Spleen (tissue), 11 donors: Measurements from ENCODE around the gene SPIRE2. TPM values are rescaled to one million over a fixed set of nuclear protein-coding genes. Genes with fewer than 3 reads are reported as not detected.

ENCODE experiments used
- DNase-seq: peaks from one replicate; pipeline ENCODE4 v3.0.0-alpha.2; 2020
- H3K27ac ChIP-seq, 8 donors: fragments of 200-600 bp; sonication (generic) in 7 of 8; 1 replicate in 4 of 8; 2 replicates in 4 of 8; pipeline versions ENCODE4 v1.5.0 to v1.8.0; 2016 to 2021; ENCODE audit warnings: inconsistent platforms in 4 of 8, mild to moderate bottlenecking in 4 of 8, moderate library complexity in 1 of 8
- H3K27me3 ChIP-seq, 7 donors: fragments of 200-600 bp; sonication (generic) in 6 of 7; replicated peaks in 1 of 7; 1 replicate in 4 of 7; 2 replicates in 3 of 7; pipeline versions ENCODE4 v1.5.0 to v1.8.0; 2016 to 2021; ENCODE audit warnings: inconsistent platforms in 3 of 7, mild to moderate bottlenecking in 1 of 7
- H3K36me3 ChIP-seq, 6 donors: fragments of 200-600 bp; sonication (generic) in 5 of 6; 1 replicate in 4 of 6; 2 replicates in 2 of 6; pipeline versions ENCODE4 v1.5.0 to v1.8.0; 2016 to 2021; ENCODE audit warnings: inconsistent platforms in 2 of 6
- H3K4me1 ChIP-seq, 6 donors: fragments of 200-600 bp; sonication (generic) in 5 of 6; 1 replicate in 3 of 6; 2 replicates in 3 of 6; pipeline versions ENCODE4 v1.5.0 to v1.8.0; 2016 to 2021; ENCODE audit warnings: inconsistent platforms in 3 of 6
- H3K4me3 ChIP-seq, 8 donors: fragments of 200-600 bp; sonication (generic) in 7 of 8; 1 replicate in 4 of 8; 2 replicates in 4 of 8; pipeline versions ENCODE4 v1.5.0 to v1.8.0; 2016 to 2021; ENCODE audit warnings: inconsistent platforms in 4 of 8, mild to moderate bottlenecking in 4 of 8, moderate library complexity in 2 of 8
- H3K9me3 ChIP-seq, 8 donors: fragments of 200-600 bp; sonication (generic) in 7 of 8; 1 replicate in 4 of 8; 2 replicates in 4 of 8; pipeline versions ENCODE4 v1.5.0 to v1.8.0; 2016 to 2021; ENCODE audit warnings: inconsistent platforms in 4 of 8
- POLR2A ChIP-seq, 3 donors: fragments of 450-650 bp; IDR thresholded peaks; one replicate each; pipeline ENCODE4 v1.5.1; 2017; ENCODE audit warnings: antibody characterized with exemption in 3 of 3, mild to moderate bottlenecking in 1 of 3
- POLR2AphosphoS5 ChIP-seq, 3 donors: sonication (generic); formaldehyde crosslinking; IDR thresholded peaks; one replicate each; pipeline ENCODE4 v1.5.1; 2017; ENCODE audit warnings: antibody characterized with exemption in 3 of 3
- WGBS, 5 donors: extraction: QIAGEN DNeasy Blood & Tissue Kit in 3 of 5; methylation state at CpG; one replicate each; pipeline versions ENCODE4 v1.1.5 to v1.1.7; 2013 to 2018; 5-methylcytosine and 5-hydroxymethylcytosine counted together
- intact Hi-C: fragments of 100-400 bp; cut with DNase I; formaldehyde crosslinking; loops from one replicate; pipeline ENCODE4 v1.15.0; 2023; ENCODE audit warnings: low total_unique reads
- polyA plus RNA-seq, 3 donors: library from polyadenylated mRNA; stranded (reverse); fragments of 200-250 nt; gene quantifications; one replicate each; pipeline ENCODE4 v1.2.1, GENCODE V29; 2013
- total RNA-seq, 7 donors: library from RNA; depleted of rRNA in 3 of 7; stranded (reverse); fragments of >200 nt in 3 of 7; fragmentation: NEBNext Ultra II Directional in 4 of 7; extraction: Animal tissue kit (Norgen Biotek cat#: 25700) in 4 of 7; gene quantifications; one replicate each; pipeline versions ENCODE4 v1.1.0 to v1.2.1, GENCODE V29; 2016 to 2021
- TF ChIP-seq, protein P1 (sequence below), 11 experiments: fragments of 200-600 bp in 7 of 11; fragments of 450-650 bp in 4 of 11; sonication (generic) in 4 of 11; IDR thresholded peaks in 8 of 11; conservative IDR thresholded peaks in 3 of 11; 1 replicate in 7 of 11; 2 replicates in 4 of 11; pipeline versions ENCODE4 v1.4.0 to v1.8.0; 2016 to 2021; ENCODE audit warnings: antibody characterized with exemption in 11 of 11, inconsistent platforms in 4 of 11, mild to moderate bottlenecking in 1 of 11
- donor health status: healthy with polysubstance abuse.
- donor health status: DM: no; HTN: no; CAD: no; lungs with moderate emphysema.
- donor health status: DM: no; HTN: no; CAD: no.
- donor health status: Bipolar disorder and iron deficiency.
- donor health status: healthy.
- donor health status: DM: no; HTN: no; CAD: no.
- donor health status: DM: yes; HTN: yes; CAD: no.

Gene SPIRE2
- total and polyA plus RNA-seq, 10 donors: 0.80 to 3.2 (median 1.9) TPM

DNA sequence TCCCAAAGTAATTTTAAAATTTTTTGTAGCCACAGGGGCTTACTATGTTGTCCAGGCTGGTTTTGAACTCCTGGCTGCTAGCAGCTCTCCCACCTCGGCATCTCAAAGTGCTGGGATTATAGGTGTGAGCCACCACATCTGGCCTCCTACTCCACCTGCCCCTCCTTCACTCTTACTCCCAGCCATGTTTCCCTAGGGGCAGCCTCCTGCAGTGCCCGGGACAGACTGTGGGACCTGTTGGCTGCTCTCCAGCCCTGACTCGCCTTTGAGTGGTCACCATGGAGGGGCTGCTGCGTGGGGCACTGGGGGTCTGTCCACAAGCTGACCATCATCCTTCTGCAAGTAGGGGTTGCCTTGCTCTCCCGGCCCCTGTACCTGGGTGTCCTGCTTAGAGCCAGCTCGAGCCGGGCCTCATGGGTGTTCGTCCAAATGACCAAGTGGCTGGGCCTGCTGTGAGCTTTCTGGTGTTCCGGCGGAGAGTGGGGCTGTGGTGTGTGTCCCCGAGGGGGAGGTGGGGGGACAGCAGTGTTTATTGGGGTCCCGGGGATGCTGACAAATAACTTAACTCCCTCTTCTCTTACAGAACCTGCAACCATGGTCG is 16.6 kb downstream of the SPIRE2 start:
- intact Hi-C loops: no loop called here
- H3K4me3 ChIP-seq: no peak overlapping the region
- H3K36me3 ChIP-seq: no peaks in the 10 kb centered on the region
- no peak overlapping the region for H3K27ac ChIP-seq
- peaks cover 0 to 8% (median 0%) of the 10 kb centered on the region in 7 donors for H3K27me3 ChIP-seq
- TF ChIP-seq POLR2AphosphoS5 (IDR thresholded peaks at IDR 0.05): no peak
- no peak for TF ChIP-seq POLR2A (IDR thresholded peaks at IDR 0.05)
- TF ChIP-seq, protein P1, sequence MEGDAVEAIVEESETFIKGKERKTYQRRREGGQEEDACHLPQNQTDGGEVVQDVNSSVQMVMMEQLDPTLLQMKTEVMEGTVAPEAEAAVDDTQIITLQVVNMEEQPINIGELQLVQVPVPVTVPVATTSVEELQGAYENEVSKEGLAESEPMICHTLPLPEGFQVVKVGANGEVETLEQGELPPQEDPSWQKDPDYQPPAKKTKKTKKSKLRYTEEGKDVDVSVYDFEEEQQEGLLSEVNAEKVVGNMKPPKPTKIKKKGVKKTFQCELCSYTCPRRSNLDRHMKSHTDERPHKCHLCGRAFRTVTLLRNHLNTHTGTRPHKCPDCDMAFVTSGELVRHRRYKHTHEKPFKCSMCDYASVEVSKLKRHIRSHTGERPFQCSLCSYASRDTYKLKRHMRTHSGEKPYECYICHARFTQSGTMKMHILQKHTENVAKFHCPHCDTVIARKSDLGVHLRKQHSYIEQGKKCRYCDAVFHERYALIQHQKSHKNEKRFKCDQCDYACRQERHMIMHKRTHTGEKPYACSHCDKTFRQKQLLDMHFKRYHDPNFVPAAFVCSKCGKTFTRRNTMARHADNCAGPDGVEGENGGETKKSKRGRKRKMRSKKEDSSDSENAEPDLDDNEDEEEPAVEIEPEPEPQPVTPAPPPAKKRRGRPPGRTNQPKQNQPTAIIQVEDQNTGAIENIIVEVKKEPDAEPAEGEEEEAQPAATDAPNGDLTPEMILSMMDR (IDR thresholded peaks at IDR 0.05 in 8 of 11, conservative IDR thresholded peaks at IDR 0.05 in 3 of 11): no peak
- peaks cover 0 to 26% (median 11%) of the 10 kb centered on the region in 6 donors for H3K4me1 ChIP-seq
- WGBS, 5 donors: 78 to 88% (median 81%) methylated on average over 10 to 13 of the region's 13 CpGs
- DNase-seq: no peak
- no peaks in the 10 kb centered on the region for H3K9me3 ChIP-seq

- peak; percentile 84 for DNase-seq
- H3K36me3 ChIP-seq: no peaks in the 10 kb centered on the region
- no peaks in the 10 kb centered on the region for H3K9me3 ChIP-seq
- intact Hi-C loops: no loop called here
- H3K4me3 ChIP-seq: peak overlapping the region in 1 of 8 donors; percentile 11
- H3K4me1 ChIP-seq: peaks cover 0 to 26% (median 11%) of the 10 kb centered on the region in 6 donors
- TF ChIP-seq POLR2A (IDR thresholded peaks at IDR 0.05) (no peak), POLR2AphosphoS5 (IDR thresholded peaks at IDR 0.05) (peak in 2 of 3 donors; percentile 23 to 24)
- 11 to 25% (median 19%) methylated on average over 13 of the region's 13 CpGs for WGBS, 5 donors
- H3K27me3 ChIP-seq: peaks cover 0 to 8% (median 0%) of the 10 kb centered on the region in 7 donors
- peak overlapping the region in 1 of 8 donors; percentile 11 for H3K27ac ChIP-seq
These were observed 17.1 kb downstream of the SPIRE2 start for GRCh38 chr16:89845417-89845816.

DNA sequence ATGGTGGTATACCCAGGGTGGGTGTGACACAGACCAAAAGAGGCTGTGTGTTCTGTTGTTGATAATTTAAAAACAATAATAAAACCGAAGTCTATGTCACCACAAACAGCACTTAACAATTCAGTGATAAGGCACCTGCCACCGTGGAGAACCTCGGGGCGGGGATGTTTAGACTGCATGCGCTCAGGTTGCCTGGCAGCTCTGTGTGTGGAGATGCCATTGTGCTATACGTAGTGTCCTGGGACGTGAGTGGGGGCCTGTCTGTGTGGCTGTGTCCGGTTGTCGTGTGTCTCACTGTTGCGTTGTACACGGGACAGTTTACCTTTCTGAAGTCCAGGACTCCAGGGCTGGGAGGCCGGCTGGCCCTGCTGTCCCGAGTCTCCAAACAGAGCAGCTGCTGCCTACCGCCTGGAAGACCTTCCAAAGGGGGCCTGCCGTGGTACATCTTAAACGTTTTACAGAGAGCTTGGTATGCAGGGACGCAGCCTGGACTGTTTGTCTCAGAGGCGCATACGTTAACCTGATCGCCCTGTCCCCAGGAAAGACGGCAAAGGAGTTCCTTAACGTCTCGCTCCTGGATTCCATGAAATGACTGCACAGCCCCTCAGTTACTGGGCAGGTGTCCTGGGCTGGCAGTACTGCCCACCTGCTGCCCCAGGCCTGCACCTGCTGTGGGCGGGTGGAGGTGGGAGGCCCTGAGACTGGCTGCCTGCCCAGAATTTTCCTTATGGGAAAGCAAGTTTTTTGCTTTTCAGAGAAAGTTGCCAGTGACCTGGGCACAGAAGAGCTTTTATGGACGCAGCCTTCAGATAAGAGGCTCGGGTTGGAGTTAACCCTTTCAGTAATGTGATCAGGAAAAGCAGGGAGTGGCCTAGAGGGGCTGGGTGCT is 19.0 kb downstream of the SPIRE2 start:
- Histone ChIP-seq H3K4me3 (no peak overlapping the region), H3K4me1 (peaks cover 0 to 21% (median 8%) of the 10 kb centered on the region in 6 donors), H3K9me3 (no peaks in the 10 kb centered on the region), H3K36me3 (no peaks in the 10 kb centered on the region), H3K27me3 (peaks cover 0 to 8% (median 0%) of the 10 kb centered on the region in 7 donors), H3K27ac (no peak overlapping the region)
- TF ChIP-seq POLR2AphosphoS5 (IDR thresholded peaks at IDR 0.05): no peak
- TF ChIP-seq, protein P1 (IDR thresholded peaks at IDR 0.05 in 8 of 11, conservative IDR thresholded peaks at IDR 0.05 in 3 of 11): no peak
- TF ChIP-seq POLR2A (IDR thresholded peaks at IDR 0.05): no peak
- intact Hi-C loops: no loop called here
- whole genome bisulfite sequencing, 5 donors: 77 to 88% (median 84%) methylated on average over 23 to 26 of the region's 26 CpGs
- no peak for DNase-seq

DNA sequence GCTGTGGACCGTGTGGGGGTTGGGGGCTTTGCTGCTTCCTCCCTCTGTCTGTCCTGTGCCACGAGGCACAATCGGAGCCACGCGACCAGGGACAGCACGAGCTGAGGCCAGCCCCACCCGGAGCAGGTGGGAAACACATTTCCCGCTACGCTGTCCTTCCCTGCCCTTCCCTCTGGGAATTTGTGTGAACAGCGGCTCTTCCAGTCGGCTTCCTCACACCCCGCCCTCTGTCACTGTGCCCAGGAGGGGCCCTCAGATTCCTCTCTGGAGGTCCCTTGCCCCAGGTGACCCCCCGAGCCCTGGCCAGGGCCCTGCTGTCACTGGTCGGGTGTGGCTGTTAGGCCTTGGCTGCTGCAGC is 19.6 kb downstream of the SPIRE2 start:
- Histone ChIP-seq H3K27ac (no peak overlapping the region), H3K36me3 (no peaks in the 10 kb centered on the region), H3K27me3 (peaks cover 0 to 8% (median 0%) of the 10 kb centered on the region in 7 donors), H3K4me1 (peaks cover 0 to 21% (median 8%) of the 10 kb centered on the region in 6 donors), H3K9me3 (no peaks in the 10 kb centered on the region), H3K4me3 (no peak overlapping the region)
- DNase-seq: no peak
- no peak for TF ChIP-seq POLR2A (IDR thresholded peaks at IDR 0.05)
- TF ChIP-seq POLR2AphosphoS5 (IDR thresholded peaks at IDR 0.05): no peak
- TF ChIP-seq, protein P1 (IDR thresholded peaks at IDR 0.05 in 8 of 11, conservative IDR thresholded peaks at IDR 0.05 in 3 of 11): no peak
- intact Hi-C loops: no loop called here
- 58 to 89% (median 71%) methylated on average over 10 to 14 of the region's 14 CpGs for WGBS, 5 donors
